IMR-90 (cell line): Measurements from ENCODE around the gene EVPL. TPM values are rescaled to one million over a fixed set of nuclear protein-coding genes. Genes with fewer than 3 reads are reported as not detected.

ENCODE experiments used
- ATAC-seq: fragments of 200-7000 bp; cut with Tn5 transposase; 2 replicates; pipeline ENCODE4 v1.9.1; 2020; ENCODE audit warnings: low read depth, mild to moderate bottlenecking, moderate library complexity
- Bru-seq: library from RNA; stranded (reverse); fragments of 400-500 nt; gene quantifications from one replicate; lab custom pipeline; 2021; lab: Mats Ljungman, UMichigan
- BruChase-seq, 2 experiments: library from RNA; stranded (reverse); fragments of 400-500 nt; gene quantifications; one replicate each; lab custom pipeline; 2021; lab: Mats Ljungman, UMichigan
- BruUV-seq: library from RNA; stranded (reverse); fragments of 400-500 nt; replicated peaks from 2 replicates; lab custom pipeline; 2021; lab: Mats Ljungman, UMichigan
- CTCF ChIA-PET: fragments of 300-600 bp; formaldehyde crosslinking; extraction: SDS; loops from one replicate; lab custom pipeline; 2021; ENCODE audit warnings: antibody characterized with exemption; lab: Yijun Ruan, JAX
- POLR2A ChIA-PET: fragments of 300-600 bp; sonication (Branson Sonifier 250); formaldehyde crosslinking; loops from one replicate; lab custom pipeline; 2022; ENCODE audit warnings: antibody characterized with exemption; ENCODE audit not compliant: unreplicated experiment; lab: Charles Lee
- DNase-seq: peaks from one replicate; pipeline ENCODE4 v3.0.0; 2013
- H2AFZ ChIP-seq: replicated peaks from 2 replicates; pipeline ENCODE3; 2013; ENCODE audit warnings: low read length, mild to moderate bottlenecking; ENCODE audit not compliant: poor library complexity
- H2AK5ac ChIP-seq: 2 replicates; pipeline ENCODE4 v1.6.1; 2013; ENCODE audit warnings: low read depth, low read length, inconsistent platforms
- H2AK9ac ChIP-seq: replicated peaks from 2 replicates; pipeline ENCODE3; 2013; ENCODE audit warnings: mild to moderate bottlenecking, low read depth, low read length, moderate library complexity; ENCODE audit not compliant: poor library complexity
- H2BK120ac ChIP-seq: 2 replicates; pipeline ENCODE4 v1.6.1; 2013; ENCODE audit warnings: low read depth, low read length, inconsistent platforms
- H2BK15ac ChIP-seq: 3 replicates; pipeline ENCODE4 v1.6.1; 2013; ENCODE audit warnings: low read depth, low read length, inconsistent platforms
- H2BK20ac ChIP-seq: 2 replicates; pipeline ENCODE4 v1.6.1; 2013; ENCODE audit warnings: low read depth, mild to moderate bottlenecking, inconsistent platforms, low read length, moderate library complexity
- H2BK5ac ChIP-seq: 2 replicates; pipeline ENCODE4 v1.6.1; 2013; ENCODE audit warnings: mild to moderate bottlenecking, low read depth, low read length, inconsistent platforms; ENCODE audit not compliant: poor library complexity, severe bottlenecking
- H3K14ac ChIP-seq: replicated peaks from 2 replicates; pipeline ENCODE4 v1.6.1; 2013; ENCODE audit warnings: low read depth, low read length, inconsistent platforms
- H3K18ac ChIP-seq: 2 replicates; pipeline ENCODE4 v1.6.1; 2013; ENCODE audit warnings: low read depth, low read length, control low read depth
- H3K23ac ChIP-seq: 2 replicates; pipeline ENCODE4 v1.6.1; 2013; ENCODE audit warnings: low read depth, low read length, inconsistent platforms
- H3K27ac ChIP-seq: 2 replicates; pipeline ENCODE4 v1.5.1; 2013; ENCODE audit warnings: mild to moderate bottlenecking, control low read depth, low read length; ENCODE audit not compliant: insufficient read depth
- H3K27me3 ChIP-seq: 2 replicates; pipeline ENCODE4 v1.6.1; 2013; ENCODE audit warnings: low read length; ENCODE audit not compliant: control insufficient read depth, insufficient read depth
- H3K36me3 ChIP-seq: 2 replicates; pipeline ENCODE4 v1.6.1; 2013; ENCODE audit warnings: low read length, mixed read lengths; ENCODE audit not compliant: control insufficient read depth, insufficient read depth
- H3K4ac ChIP-seq: 2 replicates; pipeline ENCODE4 v1.6.1; 2013; ENCODE audit warnings: low read depth, low read length, inconsistent platforms
- H3K4me1 ChIP-seq: 2 replicates; pipeline ENCODE4 v1.6.1; 2013; ENCODE audit warnings: low read length, mixed read lengths; ENCODE audit not compliant: control insufficient read depth, insufficient read depth
- H3K4me2 ChIP-seq: 2 replicates; pipeline ENCODE4 v1.6.1; 2013; ENCODE audit warnings: low read depth, mild to moderate bottlenecking, control low read depth, low read length, moderate library complexity
- H3K4me3 ChIP-seq: 2 replicates; pipeline ENCODE4 v1.5.1; 2013; ENCODE audit warnings: low read depth, mild to moderate bottlenecking, control low read depth, low read length, moderate library complexity; ENCODE audit not compliant: insufficient read depth
- H3K56ac ChIP-seq: 2 replicates; pipeline ENCODE4 v1.6.1; 2013; ENCODE audit warnings: low read length, inconsistent platforms; ENCODE audit not compliant: insufficient read depth; ENCODE audit errors: extremely low read depth
- H3K79me1 ChIP-seq, 2 experiments: 2 replicates each; pipeline ENCODE4 v1.6.1; 2013; ENCODE audit warnings: low read length in 2 of 2, inconsistent platforms in 1 of 2, low read depth in 1 of 2
- H3K9ac ChIP-seq: 2 replicates; pipeline ENCODE4 v1.6.1; 2013; ENCODE audit warnings: low read depth, low read length, control low read depth
- H3K9me1 ChIP-seq: 2 replicates; pipeline ENCODE4 v1.6.1; 2013; ENCODE audit warnings: low read length, inconsistent platforms; ENCODE audit not compliant: insufficient read depth
- H3K9me3 ChIP-seq: 2 replicates; pipeline ENCODE4 v1.6.1; 2013; ENCODE audit warnings: low read length; ENCODE audit not compliant: control insufficient read depth, insufficient read depth
- H4K20me1 ChIP-seq: 2 replicates; pipeline ENCODE4 v1.6.1; 2013; ENCODE audit warnings: low read length, inconsistent platforms; ENCODE audit not compliant: insufficient read depth
- H4K5ac ChIP-seq: 2 replicates; pipeline ENCODE4 v1.6.1; 2013; ENCODE audit warnings: mild to moderate bottlenecking, low read depth, low read length, control low read depth
- H4K8ac ChIP-seq, 2 experiments: 2 replicates each; pipeline ENCODE4 v1.6.1; 2013; ENCODE audit warnings: low read depth in 2 of 2, low read length in 2 of 2, control low read depth in 1 of 2, inconsistent platforms in 1 of 2
- H4K91ac ChIP-seq: 2 replicates; pipeline ENCODE4 v1.6.1; 2013; ENCODE audit warnings: low read depth, low read length, inconsistent platforms; ENCODE audit not compliant: insufficient read depth
- BHLHE40 ChIP-seq: fragments of 150-350 bp; IDR thresholded peaks from 2 replicates; pipeline ENCODE4 v1.6.1; 2016; ENCODE audit warnings: mild to moderate bottlenecking, low read depth, low read length
- CEBPB ChIP-seq: IDR thresholded peaks from 2 replicates; pipeline ENCODE4 v1.6.1; 2012; ENCODE audit warnings: low read depth, low read length, improper control_type of control experiment
- CHD1 ChIP-seq: IDR thresholded peaks from 2 replicates; pipeline ENCODE4 v1.6.1; 2012; ENCODE audit warnings: low read depth, low read length, improper control_type of control experiment
- ELK1 ChIP-seq: fragments of 150-350 bp; IDR thresholded peaks from 2 replicates; pipeline ENCODE4 v1.6.1; 2016; ENCODE audit warnings: low read depth, mild to moderate bottlenecking, low read length, moderate library complexity, borderline replicate concordance
- FOS ChIP-seq: fragments of 150-350 bp; IDR thresholded peaks from 2 replicates; pipeline ENCODE4 v1.6.1; 2016; ENCODE audit warnings: low read depth, low read length
- RCOR1 ChIP-seq: IDR thresholded peaks from 2 replicates; pipeline ENCODE4 v1.6.1; 2012; ENCODE audit warnings: mild to moderate bottlenecking, low read length, improper control_type of control experiment; ENCODE audit not compliant: insufficient replicate concordance
- USF2 ChIP-seq: fragments of 150-350 bp; IDR thresholded peaks from 2 replicates; pipeline ENCODE4 v1.6.1; 2017; ENCODE audit warnings: mild to moderate bottlenecking, antibody characterized with exemption, low read length, low read depth
- WGBS, 2 experiments: methylation state at CpG; one replicate each; pipeline versions ENCODE4 v1.1.5 to v1.1.7; 2013; ENCODE audit warnings: missing lambda C conversion rate in 2 of 2; ENCODE audit not compliant: insufficient read length in 1 of 2; ENCODE audit errors: extremely low coverage in 2 of 2; 5-methylcytosine and 5-hydroxymethylcytosine counted together
- dilution Hi-C: fragments of 300-500 bp; cut with HindIII; formaldehyde crosslinking; loops from one replicate; pipeline ENCODE4 v1.14.3; 2018; ENCODE audit warnings: low sequenced_read_pairs; ENCODE audit not compliant: unreplicated experiment
- in situ Hi-C: fragments of 300-500 bp; cut with MboI; formaldehyde crosslinking; loops from 3 replicates; pipeline ENCODE4 v1.14.3; 2019; ENCODE audit warnings: low sequenced_read_pairs, inconsistent platforms, mixed read lengths
- intact Hi-C: fragments of 100-400 bp; cut with micrococcal nuclease; formaldehyde crosslinking; loops from 2 replicates; pipeline ENCODE4 v1.10.0; 2022
- long read RNA-seq: library from polyadenylated mRNA; unstranded; transcript quantifications from one replicate; pipeline ENCODE4 v2.0.0, GENCODE V29; 2021; ENCODE audit not compliant: unreplicated experiment
- polyA plus RNA-seq, 3 experiments: library from polyadenylated mRNA; depleted of rRNA; stranded (reverse); fragments of >200 nt; gene quantifications; 2 replicates each; pipeline ENCODE4 v1.2.3, GENCODE V29; 2012; ENCODE audit warnings: low replicate concordance in 1 of 3
- total RNA-seq: library from RNA; depleted of rRNA; stranded (reverse); fragments of >200 nt; gene quantifications from 2 replicates; pipeline ENCODE4 v1.2.3, GENCODE V29; 2012; rRNA removed

Gene EVPL
- total RNA-seq (not detected in 2 replicates), polyA plus RNA-seq (2012; rRNA removed) (not detected in 2 replicates), Bru-seq, nascent RNA (percentile 10 among the genes with signal in this experiment), BruChase-seq, experiment 1, labeled RNA remaining after a 6-hour chase (percentile 14 among the genes with signal in this experiment), BruChase-seq, experiment 2, labeled RNA remaining after a 2-hour chase (percentile 14 among the genes with signal in this experiment)
- polyA plus RNA-seq (2012; cell fraction: cytosol; rRNA removed), result not detected in 2 replicates
- 0.01 TPM in 1 of 2 replicates, not detected in the other for polyA plus RNA-seq (2012; cell fraction: nucleus; rRNA removed; ENCODE audit: low replicate concordance)
- long read RNA-seq, partial matches to known transcripts, result 1 of 1 reads
- long read RNA-seq, other reads (novel, unspliced or antisense), result 0 of 1 reads

GRCh38 chr17:76027159-76027839 is at the start of gene EVPL:
EVPL (minus strand) TSS chr17:76027306; CDS start chr17:76027198, 108 bp downstream.
- Histone ChIP-seq H3K27ac (no peak within 1 kb of the TSS), H3K4me1 (peaks cover 2% of the 10 kb centered on the region; the same call in 1 of the 2 replicates), H4K8ac (no peak within 1 kb of the TSS), H2BK5ac (no peak within 1 kb of the TSS), H3K9ac (no peak within 1 kb of the TSS), H3K4me3 (no peak within 1 kb of the TSS), H4K5ac (no peak within 1 kb of the TSS), H3K56ac (no peak within 1 kb of the TSS), H2BK20ac (no peak within 1 kb of the TSS), H2AK9ac (no peak within 1 kb of the TSS), H3K27me3 (peaks cover 6% of the 10 kb centered on the region; the same call in 1 of the 2 replicates), H3K79me1 (no peaks in the 10 kb centered on the region), H4K91ac (no peak within 1 kb of the TSS), H3K14ac (no peak within 1 kb of the TSS), H2BK120ac (no peak within 1 kb of the TSS), H3K9me3 (no peaks in the 10 kb centered on the region), H3K4ac (no peak within 1 kb of the TSS), H3K23ac (no peak within 1 kb of the TSS), H3K9me1 (no peaks in the 10 kb centered on the region; the same call in 1 of the 2 replicates), H2AFZ (no peak within 1 kb of the TSS), H3K4me2 (no peak within 1 kb of the TSS), H2BK15ac (no peak within 1 kb of the TSS), H3K36me3 (no peaks in the 10 kb centered on the region), H4K20me1 (no peaks in the 10 kb centered on the region), H3K18ac (no peak within 1 kb of the TSS), H2AK5ac (no peak within 1 kb of the TSS)
- in situ Hi-C loops, result no loop called here
- CTCF ChIA-PET, result no interaction called here
- no peak for DNase-seq
- intact Hi-C loops, result no loop called here
- TF ChIP-seq CEBPB (no peak), USF2 (no peak), BHLHE40 (no peak), ELK1 (no peak), CHD1 (no peak), FOS (no peak), RCOR1 (no peak)
- POLR2A ChIA-PET, result no interaction called here
- WGBS, 2 experiments, result 67% methylated on average over 5 of the region's 24 CpGs; no CpG with 5 or more reads in 1 of the 2 experiments
- dilution Hi-C loops, result no loop called here
- no peak for ATAC-seq
- no TSS peak for BruUV-seq
